Measurements from ENCODE around the gene SMIM17. TPM values are rescaled to one million over a fixed set of nuclear protein-coding genes. Genes with fewer than 3 reads are reported as not detected.

SMIM17 gene
- polyA plus RNA-seq, 1 experiment: 0.17 TPM

GRCh38 chr19:56611288-56611687 is 31.7 kb upstream of the SMIM17 start:
- Histone ChIP-seq H3K4me3 (ENCODE audit: low read depth, low read length) (no peak overlapping the region), H3K27ac (ENCODE audit: low read depth, low read length) (no peak overlapping the region), H3K27me3 (ENCODE audit: control insufficient read depth, insufficient read depth, low read length) (no peaks in the 10 kb centered on the region), H3K9me3 (ENCODE audit: control insufficient read depth, insufficient read depth, low read length) (peaks cover 36% of the 10 kb centered on the region)
- DNase-seq (ENCODE audit: low read depth, low spot score): no peak
- no peak for TF ChIP-seq CTCF (IDR thresholded peaks at IDR 0.05; ENCODE audit: low read depth, low read length)
- ChIA-PET POLR2A (no interaction called here), CTCF (no interaction called here)

- Histone ChIP-seq H3K27ac (ENCODE audit: low read depth, low read length) (no peak overlapping the region), H3K27me3 (ENCODE audit: control insufficient read depth, insufficient read depth, low read length) (no peaks in the 10 kb centered on the region), H3K9me3 (ENCODE audit: control insufficient read depth, insufficient read depth, low read length) (peaks cover 34% of the 10 kb centered on the region), H3K4me3 (ENCODE audit: low read depth, low read length) (no peak overlapping the region)
- TF ChIP-seq CTCF (IDR thresholded peaks at IDR 0.05; ENCODE audit: low read depth, low read length): no peak
- DNase-seq (ENCODE audit: low read depth, low spot score): no peak
- CTCF ChIA-PET: no interaction called here
- POLR2A ChIA-PET: no interaction called here
Measured at GRCh38 chr19:56612737-56613136, 30.2 kb upstream of the SMIM17 start.

GRCh38 chr19:56613639-56614038 is 29.3 kb upstream of the SMIM17 start:
- ChIA-PET POLR2A (interaction anchor here (0.6 kb wide), 1 partner anchor 14 kb away, joined by 3 read pairs; no protein-coding TSS in a partner anchor), CTCF (interaction anchor here (0.5 kb wide), 1 partner anchor 883 kb away, joined by 3 read pairs; no protein-coding TSS in a partner anchor)
- H3K4me3 ChIP-seq (ENCODE audit: low read depth, low read length): no peak overlapping the region
- H3K27ac ChIP-seq (ENCODE audit: low read depth, low read length): no peak overlapping the region
- peaks cover 35% of the 10 kb centered on the region for H3K9me3 ChIP-seq (ENCODE audit: control insufficient read depth, insufficient read depth, low read length)
- H3K27me3 ChIP-seq (ENCODE audit: control insufficient read depth, insufficient read depth, low read length): no peaks in the 10 kb centered on the region
- TF ChIP-seq CTCF (IDR thresholded peaks at IDR 0.05; ENCODE audit: low read depth, low read length): no peak
- no peak for DNase-seq (ENCODE audit: low read depth, low spot score)

- ChIA-PET CTCF (no interaction called here), POLR2A (no interaction called here)
- H3K4me3 ChIP-seq (ENCODE audit: low read depth, low read length): no peak overlapping the region
- H3K27ac ChIP-seq (ENCODE audit: low read depth, low read length): no peak overlapping the region
- no peak for TF ChIP-seq CTCF (IDR thresholded peaks at IDR 0.05; ENCODE audit: low read depth, low read length)
- H3K27me3 ChIP-seq (ENCODE audit: control insufficient read depth, insufficient read depth, low read length): no peaks in the 10 kb centered on the region
- DNase-seq (ENCODE audit: low read depth, low spot score): no peak
- peaks cover 62% of the 10 kb centered on the region for H3K9me3 ChIP-seq (ENCODE audit: control insufficient read depth, insufficient read depth, low read length)
Measured at GRCh38 chr19:56617531-56617930, 25.4 kb upstream of the SMIM17 start.

- DNase-seq (ENCODE audit: low read depth, low spot score): no peak
- TF ChIP-seq CTCF (IDR thresholded peaks at IDR 0.05; ENCODE audit: low read depth, low read length): no peak
- Histone ChIP-seq H3K9me3 (ENCODE audit: control insufficient read depth, insufficient read depth, low read length) (peaks cover 66% of the 10 kb centered on the region), H3K27ac (ENCODE audit: low read depth, low read length) (no peak overlapping the region), H3K27me3 (ENCODE audit: control insufficient read depth, insufficient read depth, low read length) (no peaks in the 10 kb centered on the region), H3K4me3 (ENCODE audit: low read depth, low read length) (no peak overlapping the region)
- POLR2A ChIA-PET: no interaction called here
- CTCF ChIA-PET: no interaction called here
Measured at GRCh38 chr19:56619121-56619520, 23.8 kb upstream of the SMIM17 start.
